GM21576 (cell line): ENCODE measurements around the gene RTKN2.
A peak's percentile ranks its signal among the peaks of the same experiment; 100 is the strongest.

Experiments
- ATAC-seq: cut with Tn5 transposase; IDR thresholded peaks from one replicate; pipeline ENCODE4 v1.9.1; 2021; ENCODE audit warnings: mild to moderate bottlenecking, moderate library complexity; ENCODE audit not compliant: unreplicated experiment

RTKN2 gene

GRCh38 chr10:62230344-62231121 is 38.1 kb downstream of the RTKN2 start:
- no peak for ATAC-seq

GRCh38 chr10:62225362-62225761 is 43.3 kb downstream of the RTKN2 start:
- ATAC-seq, result no peak

- no peak for ATAC-seq
Observed at GRCh38 chr10:62224606-62225005, 44.0 kb downstream of the RTKN2 start.

- ATAC-seq, result no peak
Observed at GRCh38 chr10:62217683-62218082, 51.0 kb downstream of the RTKN2 start.

GRCh38 chr10:62214364-62214874 is 54.2 kb downstream of the RTKN2 start:
- no peak for ATAC-seq

GRCh38 chr10:62205750-62206399 is 62.8 kb downstream of the RTKN2 start:
- ATAC-seq, result no peak

GRCh38 chr10:62199584-62199983 is 69.1 kb downstream of the RTKN2 start:
- ATAC-seq, result no peak

- ATAC-seq, result no peak
Observed at GRCh38 chr10:62196528-62196927, 72.1 kb downstream of the RTKN2 start.

GRCh38 chr10:62195675-62195926 is 73.0 kb downstream of the RTKN2 start:
- no peak for ATAC-seq

- ATAC-seq, result no peak
Observed at GRCh38 chr10:62194924-62195674, 73.5 kb downstream of the RTKN2 start.

- ATAC-seq, result no peak
Observed at GRCh38 chr10:62193479-62193878, 75.2 kb downstream of the RTKN2 start.

GRCh38 chr10:62189131-62189530 is 79.5 kb downstream of the RTKN2 start:
- no peak for ATAC-seq

- no peak for ATAC-seq
Observed at GRCh38 chr10:62188021-62188616, 80.5 kb downstream of the RTKN2 start.

GRCh38 chr10:62186999-62187675 is 81.5 kb downstream of the RTKN2 start:
- ATAC-seq, result no peak

- ATAC-seq, result no peak
Observed at GRCh38 chr10:62185919-62186692, 82.5 kb downstream of the RTKN2 start.

- no peak for ATAC-seq
Observed at GRCh38 chr10:62183857-62184795, 84.5 kb downstream of the RTKN2 start.

- peak; percentile 79 for ATAC-seq
Observed at GRCh38 chr10:62183442-62183841, 85.2 kb downstream of the RTKN2 start.

- no peak for ATAC-seq
Observed at GRCh38 chr10:62182595-62182994, 86.0 kb downstream of the RTKN2 start.

- ATAC-seq, result no peak
Observed at GRCh38 chr10:62182171-62182570, 86.5 kb downstream of the RTKN2 start.
